ENCODE results near the gene TPRX1. TPM values are rescaled to one million over a fixed set of nuclear protein-coding genes. Genes with fewer than 3 reads are reported as not detected.

The TPRX1 gene
- total RNA-seq, 1 donor from 2014 or later = not detected

- no peaks in the 10 kb centered on the region for H3K9me3 Mint-ChIP-seq (ENCODE audit: unreplicated experiment)
- H3K36me3 Mint-ChIP-seq (ENCODE audit: low read depth, unreplicated experiment) = peaks cover 4% of the 10 kb centered on the region
- peaks cover 4% of the 10 kb centered on the region for H3K27me3 Mint-ChIP-seq (ENCODE audit: unreplicated experiment)
- no peak overlapping the region for H3K4me3 Mint-ChIP-seq (ENCODE audit: unreplicated experiment)
- no peak overlapping the region for H3K27ac Mint-ChIP-seq (ENCODE audit: unreplicated experiment)
- H3K4me1 Mint-ChIP-seq (ENCODE audit: unreplicated experiment) = peaks cover 21% of the 10 kb centered on the region
- TF ChIP-seq, protein P1, sequence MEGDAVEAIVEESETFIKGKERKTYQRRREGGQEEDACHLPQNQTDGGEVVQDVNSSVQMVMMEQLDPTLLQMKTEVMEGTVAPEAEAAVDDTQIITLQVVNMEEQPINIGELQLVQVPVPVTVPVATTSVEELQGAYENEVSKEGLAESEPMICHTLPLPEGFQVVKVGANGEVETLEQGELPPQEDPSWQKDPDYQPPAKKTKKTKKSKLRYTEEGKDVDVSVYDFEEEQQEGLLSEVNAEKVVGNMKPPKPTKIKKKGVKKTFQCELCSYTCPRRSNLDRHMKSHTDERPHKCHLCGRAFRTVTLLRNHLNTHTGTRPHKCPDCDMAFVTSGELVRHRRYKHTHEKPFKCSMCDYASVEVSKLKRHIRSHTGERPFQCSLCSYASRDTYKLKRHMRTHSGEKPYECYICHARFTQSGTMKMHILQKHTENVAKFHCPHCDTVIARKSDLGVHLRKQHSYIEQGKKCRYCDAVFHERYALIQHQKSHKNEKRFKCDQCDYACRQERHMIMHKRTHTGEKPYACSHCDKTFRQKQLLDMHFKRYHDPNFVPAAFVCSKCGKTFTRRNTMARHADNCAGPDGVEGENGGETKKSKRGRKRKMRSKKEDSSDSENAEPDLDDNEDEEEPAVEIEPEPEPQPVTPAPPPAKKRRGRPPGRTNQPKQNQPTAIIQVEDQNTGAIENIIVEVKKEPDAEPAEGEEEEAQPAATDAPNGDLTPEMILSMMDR (IDR thresholded peaks at IDR 0.05; ENCODE audit: unreplicated experiment) = no peak
- DNase-seq (ENCODE audit: low spot score) = no peak
Measured at GRCh38 chr19:47839913-47840312, 35.6 kb upstream of the TPRX1 start.

- H3K4me1 Mint-ChIP-seq (ENCODE audit: unreplicated experiment) = peaks cover 21% of the 10 kb centered on the region
- peaks cover 3% of the 10 kb centered on the region for H3K27me3 Mint-ChIP-seq (ENCODE audit: unreplicated experiment)
- no peaks in the 10 kb centered on the region for H3K9me3 Mint-ChIP-seq (ENCODE audit: unreplicated experiment)
- DNase-seq (ENCODE audit: low spot score) = no peak
- no peak overlapping the region for H3K27ac Mint-ChIP-seq (ENCODE audit: unreplicated experiment)
- peaks cover 4% of the 10 kb centered on the region for H3K36me3 Mint-ChIP-seq (ENCODE audit: low read depth, unreplicated experiment)
- TF ChIP-seq, protein P1 (IDR thresholded peaks at IDR 0.05; ENCODE audit: unreplicated experiment) = no peak
- H3K4me3 Mint-ChIP-seq (ENCODE audit: unreplicated experiment) = no peak overlapping the region
Measured at GRCh38 chr19:47839411-47839810, 35.1 kb upstream of the TPRX1 start.

GRCh38 chr19:47836038-47836437 lies 31.7 kb upstream of the TPRX1 start:
- H3K27me3 Mint-ChIP-seq (ENCODE audit: unreplicated experiment) = peaks cover 3% of the 10 kb centered on the region
- DNase-seq (ENCODE audit: low spot score) = no peak
- H3K4me3 Mint-ChIP-seq (ENCODE audit: unreplicated experiment) = no peak overlapping the region
- H3K9me3 Mint-ChIP-seq (ENCODE audit: unreplicated experiment) = no peaks in the 10 kb centered on the region
- H3K27ac Mint-ChIP-seq (ENCODE audit: unreplicated experiment) = no peak overlapping the region
- TF ChIP-seq, protein P1 (IDR thresholded peaks at IDR 0.05; ENCODE audit: unreplicated experiment) = no peak
- H3K36me3 Mint-ChIP-seq (ENCODE audit: low read depth, unreplicated experiment) = no peaks in the 10 kb centered on the region
- H3K4me1 Mint-ChIP-seq (ENCODE audit: unreplicated experiment) = no peaks in the 10 kb centered on the region

DNA sequence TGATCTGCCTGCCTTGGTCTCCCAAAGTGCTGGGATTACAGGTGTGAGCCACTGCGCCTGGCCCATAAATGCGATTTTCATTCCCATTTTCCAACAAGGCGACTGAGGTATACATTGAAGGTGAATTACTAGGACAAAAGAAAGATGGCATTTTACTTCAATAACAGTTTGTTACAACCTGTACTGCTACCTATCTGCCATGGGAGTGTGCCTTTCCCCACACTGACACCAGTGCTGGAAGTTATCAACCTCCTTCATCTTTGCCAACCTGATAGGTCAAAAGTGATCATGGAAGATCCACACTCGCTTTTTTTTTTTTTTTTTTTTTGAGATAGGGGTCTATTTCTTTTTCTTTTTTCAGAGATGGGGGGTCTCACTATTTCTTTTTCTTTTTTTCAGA lies 28.4 kb upstream of the TPRX1 start:
- no peak overlapping the region for H3K4me3 Mint-ChIP-seq (ENCODE audit: unreplicated experiment)

DNA sequence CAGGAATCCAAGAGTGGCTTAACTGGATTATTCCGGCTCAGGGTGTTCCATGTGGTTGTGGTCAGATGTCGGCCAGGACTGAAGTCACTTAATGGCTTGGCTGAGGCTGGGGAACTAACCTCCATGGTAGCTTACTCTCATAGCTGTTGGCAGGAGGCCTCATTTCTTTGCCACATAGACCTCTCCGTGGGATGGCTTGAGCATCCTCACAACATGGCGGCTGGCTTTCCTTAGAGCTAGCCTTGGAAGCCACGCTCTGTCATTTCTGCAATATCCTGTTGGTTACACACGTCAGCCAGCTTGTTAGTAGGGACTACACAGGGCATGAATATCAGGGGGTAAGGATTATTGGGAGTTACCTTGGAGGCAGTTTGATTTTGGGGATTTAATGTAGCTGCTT lies 22.4 kb upstream of the TPRX1 start:
- H3K4me1 Mint-ChIP-seq (ENCODE audit: unreplicated experiment) = peaks cover 5% of the 10 kb centered on the region
- H3K4me3 Mint-ChIP-seq (ENCODE audit: unreplicated experiment) = no peak overlapping the region
- DNase-seq (ENCODE audit: low spot score) = no peak
- no peak overlapping the region for H3K27ac Mint-ChIP-seq (ENCODE audit: unreplicated experiment)
- TF ChIP-seq, protein P1 (IDR thresholded peaks at IDR 0.05; ENCODE audit: unreplicated experiment) = no peak
- no peaks in the 10 kb centered on the region for H3K36me3 Mint-ChIP-seq (ENCODE audit: low read depth, unreplicated experiment)
- H3K9me3 Mint-ChIP-seq (ENCODE audit: unreplicated experiment) = no peaks in the 10 kb centered on the region
- peaks cover 9% of the 10 kb centered on the region for H3K27me3 Mint-ChIP-seq (ENCODE audit: unreplicated experiment)

More for the DNA sequence above, 28.4 kb upstream of the TPRX1 start:
- H3K27me3 Mint-ChIP-seq (ENCODE audit: unreplicated experiment) = peaks cover 2% of the 10 kb centered on the region
- H3K9me3 Mint-ChIP-seq (ENCODE audit: unreplicated experiment) = no peaks in the 10 kb centered on the region
- DNase-seq (ENCODE audit: low spot score) = no peak
- peaks cover 5% of the 10 kb centered on the region for H3K4me1 Mint-ChIP-seq (ENCODE audit: unreplicated experiment)
- no peak overlapping the region for H3K27ac Mint-ChIP-seq (ENCODE audit: unreplicated experiment)
- TF ChIP-seq, protein P1 (IDR thresholded peaks at IDR 0.05; ENCODE audit: unreplicated experiment) = no peak
- no peaks in the 10 kb centered on the region for H3K36me3 Mint-ChIP-seq (ENCODE audit: low read depth, unreplicated experiment)
